ENCODE measurements around the gene SPDYE1. TPM values are rescaled to one million over a fixed set of nuclear protein-coding genes. Genes with fewer than 3 reads are reported as not detected.
"Not testable (repeated sequence)": the region's sequence is repeated elsewhere in the genome, so short reads cannot be mapped to it uniquely, and the experiment has no call there.

The SPDYE1 gene
- total RNA-seq, 1 experiment from 2014 or later: not detected

DNA sequence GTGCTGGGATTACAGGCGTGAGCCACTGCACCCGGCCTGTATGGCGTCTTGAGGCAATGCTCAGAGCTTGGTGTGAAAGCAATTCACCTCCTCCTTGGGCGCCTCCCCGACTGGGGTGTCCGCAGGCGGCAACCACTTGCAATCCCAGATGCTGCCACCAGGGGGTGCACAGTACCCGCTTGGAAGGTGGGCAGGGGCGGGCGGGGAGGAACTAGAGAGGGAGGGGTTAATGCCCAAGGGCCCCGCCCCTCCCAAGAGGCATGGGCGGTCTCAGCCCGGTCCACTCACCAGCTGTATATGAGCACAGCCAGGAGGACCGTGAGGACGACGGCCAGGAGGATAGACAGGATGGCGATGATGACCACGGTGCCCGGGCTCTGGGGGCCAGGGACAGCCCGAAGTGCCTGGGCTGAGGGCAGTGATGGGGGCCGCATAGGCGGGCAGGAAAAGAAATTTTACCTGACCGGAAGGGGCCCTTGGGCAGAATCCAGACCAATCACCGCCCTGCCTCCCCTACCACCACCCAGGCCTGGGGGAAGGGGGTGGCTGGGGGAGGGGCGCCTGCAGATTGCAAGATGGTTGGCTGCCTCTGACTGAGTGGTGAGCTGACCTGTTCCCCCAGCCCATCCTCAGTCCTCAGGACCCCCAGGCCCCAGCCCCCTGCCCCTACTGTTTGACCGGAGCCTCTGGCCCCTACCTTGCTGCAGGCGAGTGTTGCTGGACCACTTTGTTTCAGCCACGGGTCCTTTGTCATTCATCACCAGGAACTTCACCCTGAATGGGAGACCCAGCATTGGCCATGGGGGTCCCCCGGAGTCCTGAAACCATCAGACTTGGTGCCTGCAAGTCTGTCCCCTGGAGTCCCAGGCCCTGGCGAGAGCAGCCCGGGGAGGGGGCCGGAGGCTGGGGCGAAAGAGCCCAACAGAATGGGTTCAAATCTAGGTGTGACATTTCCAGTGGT lies 11.5 kb upstream of the SPDYE1 start:
- in situ Hi-C loops (cut with HindIII; ENCODE audit: low pct_unique_long_range_greater_than_20kb, low sequenced_read_pairs): not testable (repeated sequence)
- peak; percentile 79 for DNase-seq (ENCODE audit: low read depth, low spot score)

DNA sequence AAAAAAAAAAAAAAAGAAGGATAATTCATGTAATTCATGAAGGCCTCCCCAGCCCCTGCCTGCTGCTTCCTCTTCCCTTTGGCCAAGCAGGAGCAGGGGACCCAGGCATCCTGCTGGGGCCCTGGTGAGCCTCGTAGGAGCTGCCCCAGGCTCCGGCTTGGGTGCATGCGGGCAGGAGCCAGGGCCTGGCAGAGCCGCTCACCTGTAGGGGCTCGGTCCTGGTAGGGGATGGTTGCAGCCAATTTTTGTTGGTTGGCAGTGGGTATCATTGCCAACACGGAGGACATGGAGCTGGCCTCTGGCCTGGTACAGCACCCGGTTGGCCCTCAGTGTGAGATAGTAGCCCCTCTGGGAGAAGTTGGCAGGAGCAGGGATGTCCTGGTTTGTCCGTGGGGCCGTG lies 10.2 kb upstream of the SPDYE1 start:
- in situ Hi-C loops (cut with HindIII; ENCODE audit: low pct_unique_long_range_greater_than_20kb, low sequenced_read_pairs): not testable (repeated sequence)

DNA sequence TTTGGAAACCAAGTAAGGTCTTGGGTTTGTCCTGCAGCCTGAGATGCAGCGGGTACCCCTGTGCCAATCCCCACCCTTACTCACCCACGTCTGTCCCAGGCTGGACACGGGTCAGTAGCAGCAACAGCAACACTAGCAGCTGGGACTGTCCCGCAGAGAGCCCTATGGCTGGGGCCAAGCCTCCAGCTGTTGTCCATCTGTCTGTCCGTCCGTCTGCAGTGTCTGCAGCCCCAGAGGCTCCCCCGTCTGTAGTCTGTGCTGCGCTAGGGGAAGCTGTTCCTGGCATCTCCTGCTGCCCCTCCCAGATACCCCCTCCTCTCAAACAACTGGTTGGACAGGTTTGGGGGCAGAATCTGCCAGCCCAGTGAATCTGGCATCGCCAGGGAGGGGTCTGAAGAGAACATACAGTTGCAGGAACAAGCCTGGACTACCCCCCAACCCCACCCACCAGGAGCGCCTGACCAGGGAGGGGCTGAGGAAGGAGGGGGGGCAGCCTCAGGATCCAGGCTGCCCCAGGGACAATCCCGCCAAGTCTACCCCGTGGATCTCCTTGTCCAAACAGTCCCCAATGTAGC lies 7.6 kb upstream of the SPDYE1 start:
- DNase-seq (ENCODE audit: low read depth, low spot score); in situ Hi-C loops (cut with HindIII; ENCODE audit: low pct_unique_long_range_greater_than_20kb, low sequenced_read_pairs): not testable (repeated sequence)

More for the DNA sequence above, 10.2 kb upstream of the SPDYE1 start:
- DNase-seq (ENCODE audit: low read depth, low spot score): not testable (repeated sequence)

DNA sequence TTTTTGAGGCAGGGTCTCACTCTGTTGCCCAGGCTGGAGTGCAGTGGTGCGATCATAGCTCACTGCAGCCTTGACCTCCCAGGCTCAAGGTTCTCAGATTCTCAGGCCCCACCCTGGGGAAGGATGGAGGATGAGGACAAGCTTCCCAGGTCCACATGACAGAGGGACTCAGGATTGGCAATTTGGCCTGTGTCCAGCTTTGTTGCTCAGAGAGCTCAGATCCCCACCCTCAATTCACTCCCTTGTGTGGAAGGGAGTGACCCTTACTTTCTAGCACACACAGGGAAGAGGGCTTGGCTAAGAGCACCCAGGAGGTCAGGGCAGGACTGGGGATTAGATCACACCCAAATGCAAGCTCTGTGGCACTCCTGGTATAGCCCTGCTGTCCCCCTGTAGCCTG lies 6.9 kb upstream of the SPDYE1 start:
- DNase-seq (ENCODE audit: low read depth, low spot score); in situ Hi-C loops (cut with HindIII; ENCODE audit: low pct_unique_long_range_greater_than_20kb, low sequenced_read_pairs): not testable (repeated sequence)

DNA sequence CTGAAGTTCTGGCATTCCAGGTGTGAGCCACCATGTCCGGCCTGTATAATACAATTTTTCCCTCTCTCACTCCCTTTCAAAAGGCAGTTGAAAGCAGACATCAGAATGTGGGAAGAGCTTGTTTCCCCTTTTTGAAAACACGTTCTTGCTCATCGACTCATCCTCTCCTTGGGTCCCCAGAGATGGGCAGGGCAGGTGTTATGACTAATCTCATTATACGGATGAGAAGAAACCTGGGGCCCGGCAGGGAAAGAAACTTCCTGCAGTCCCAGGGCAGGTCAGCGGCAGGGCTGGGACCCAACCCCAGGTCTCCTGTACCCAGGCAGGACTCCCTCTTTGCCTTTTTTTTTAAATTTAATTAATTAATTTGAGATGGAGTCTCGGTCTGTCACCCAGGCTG lies 4.8 kb upstream of the SPDYE1 start:
- in situ Hi-C loops (cut with HindIII; ENCODE audit: low pct_unique_long_range_greater_than_20kb, low sequenced_read_pairs); DNase-seq (ENCODE audit: low read depth, low spot score): not testable (repeated sequence)

DNA sequence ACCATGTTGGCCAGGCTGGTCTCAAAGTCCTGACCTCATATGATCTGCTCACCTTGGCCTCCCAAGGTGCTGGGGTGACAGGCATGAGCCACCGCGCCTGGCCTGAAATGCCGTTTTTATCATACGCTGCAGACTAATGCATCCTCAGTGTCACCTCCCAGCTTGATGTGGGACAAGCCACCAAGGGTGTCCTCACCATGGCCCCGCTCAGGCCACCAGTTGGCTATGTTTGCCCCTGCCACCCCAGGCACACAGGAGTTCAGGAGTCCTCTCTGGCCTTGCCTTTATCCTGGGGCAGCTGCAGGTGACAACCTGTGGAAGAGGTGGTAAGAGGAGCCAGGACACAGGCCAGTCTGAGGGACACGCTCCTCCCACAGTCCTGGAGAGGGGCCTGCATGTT lies 3.0 kb upstream of the SPDYE1 start:
- in situ Hi-C loops (cut with HindIII; ENCODE audit: low pct_unique_long_range_greater_than_20kb, low sequenced_read_pairs): not testable (repeated sequence)

DNA sequence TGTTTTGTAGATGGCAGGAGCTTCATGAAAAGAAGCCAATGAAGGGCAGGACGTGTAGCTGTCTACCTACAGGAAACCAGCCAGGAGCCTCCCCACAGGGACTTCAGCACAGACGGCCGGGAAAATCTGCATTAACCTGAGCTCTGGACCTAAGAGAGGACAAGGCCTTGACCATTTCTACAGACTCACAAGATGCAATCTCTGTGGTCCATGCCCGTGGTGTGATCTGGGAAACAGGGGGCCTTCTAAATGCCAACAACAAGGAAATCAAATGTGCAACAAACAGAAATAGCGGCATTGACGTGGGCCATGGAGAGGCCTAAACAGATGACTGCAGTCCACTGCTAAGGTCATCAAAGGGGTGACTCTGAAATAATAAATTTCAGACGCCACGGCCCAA lies 14.4 kb downstream of the SPDYE1 start:
- in situ Hi-C loops (cut with HindIII; ENCODE audit: low pct_unique_long_range_greater_than_20kb, low sequenced_read_pairs); DNase-seq (ENCODE audit: low read depth, low spot score): not testable (repeated sequence)

More for the DNA sequence above, 3.0 kb upstream of the SPDYE1 start:
- DNase-seq (ENCODE audit: low read depth, low spot score): not testable (repeated sequence)

DNA sequence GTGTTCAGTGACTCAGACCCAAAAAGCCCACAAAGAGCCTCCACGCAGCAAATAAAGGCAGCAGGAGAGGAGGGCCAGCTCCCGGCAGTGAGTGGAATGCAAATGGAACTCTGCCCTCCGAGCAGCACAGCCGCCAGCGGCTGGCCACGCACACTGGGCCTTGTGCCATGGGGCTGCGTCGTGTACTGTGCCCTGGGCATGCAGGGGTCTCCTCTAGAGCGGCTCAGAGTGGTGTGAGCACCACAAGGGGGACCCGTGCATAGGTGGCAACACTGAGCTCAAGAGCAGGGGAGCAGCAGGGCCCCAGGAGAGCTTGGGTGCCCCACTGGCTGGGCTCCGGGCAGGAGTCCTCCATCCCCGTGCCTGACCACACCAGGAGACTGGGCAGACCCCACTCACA lies 17.4 kb downstream of the SPDYE1 start:
- in situ Hi-C loops (cut with HindIII; ENCODE audit: low pct_unique_long_range_greater_than_20kb, low sequenced_read_pairs): not testable (repeated sequence)

DNA sequence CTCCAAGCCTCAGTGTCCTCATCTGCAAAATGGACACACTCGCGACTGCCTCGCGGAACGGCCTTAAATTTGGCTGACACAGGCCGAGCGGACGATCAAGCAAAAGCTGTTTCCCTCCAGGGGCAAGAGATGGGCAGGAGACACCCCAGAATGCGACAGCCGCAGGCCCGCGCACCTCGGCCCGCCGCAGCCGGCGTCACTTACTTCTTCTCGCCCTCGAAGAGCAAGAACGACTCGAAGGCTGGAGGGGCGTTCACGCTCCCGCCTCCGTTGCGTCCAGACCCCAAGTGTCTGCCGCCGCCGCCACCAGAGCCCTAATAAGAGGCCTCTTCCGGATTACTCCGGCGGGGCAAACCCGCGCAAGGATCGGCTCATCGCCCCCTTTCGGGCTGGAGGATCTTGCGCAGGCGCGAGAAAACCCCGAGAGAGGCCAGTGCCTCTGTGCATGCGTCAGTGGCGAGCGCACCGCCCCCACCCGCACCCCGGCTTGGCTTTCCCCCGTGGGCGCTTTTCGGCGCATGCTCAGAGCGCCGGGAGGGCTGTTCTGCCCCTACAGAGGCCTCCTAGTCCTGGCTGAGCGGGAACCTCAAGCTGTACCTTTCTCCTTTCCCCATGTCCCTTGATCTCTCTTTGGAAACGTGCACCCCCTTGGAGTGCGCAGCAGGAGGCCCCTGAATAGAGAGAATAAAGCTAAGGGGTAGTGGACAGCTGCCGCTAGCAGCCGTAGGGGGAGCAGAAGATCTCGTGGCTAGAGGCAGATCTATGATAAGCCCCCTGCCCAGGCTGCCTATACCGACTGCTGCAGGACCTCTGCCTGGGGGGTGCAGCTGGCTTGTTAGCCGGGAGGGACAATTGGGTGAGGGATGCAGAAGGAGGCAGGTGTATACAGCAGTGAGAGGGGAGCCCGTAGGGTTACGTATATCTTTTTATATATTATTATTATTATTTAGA lies 21.4 kb downstream of the SPDYE1 start:
- in situ Hi-C loops (cut with HindIII; ENCODE audit: low pct_unique_long_range_greater_than_20kb, low sequenced_read_pairs): not testable (repeated sequence)
- DNase-seq (ENCODE audit: low read depth, low spot score): peak; percentile 97

More for the DNA sequence above, 17.4 kb downstream of the SPDYE1 start:
- not testable (repeated sequence) for DNase-seq (ENCODE audit: low read depth, low spot score)

DNA sequence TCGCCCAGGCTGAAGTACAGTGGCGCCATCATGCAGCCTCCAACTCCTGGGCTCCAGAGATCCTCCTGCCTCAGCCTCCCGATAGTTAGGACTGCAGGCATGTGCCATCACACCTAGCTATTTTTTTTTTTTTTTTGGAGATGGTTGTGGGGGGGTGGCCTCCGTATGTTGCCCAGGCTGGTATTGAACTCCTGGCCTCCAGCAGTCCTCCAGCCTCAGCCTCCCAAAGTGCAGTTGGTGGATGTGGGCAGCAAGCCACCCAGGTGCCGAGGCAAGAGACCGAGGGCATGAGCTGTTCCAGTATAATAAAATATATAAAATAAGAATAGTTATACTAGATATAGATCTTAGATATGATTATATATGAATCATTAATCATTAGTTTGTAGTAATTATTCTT lies 22.1 kb downstream of the SPDYE1 start:
- in situ Hi-C loops (cut with HindIII; ENCODE audit: low pct_unique_long_range_greater_than_20kb, low sequenced_read_pairs); DNase-seq (ENCODE audit: low read depth, low spot score): not testable (repeated sequence)

DNA sequence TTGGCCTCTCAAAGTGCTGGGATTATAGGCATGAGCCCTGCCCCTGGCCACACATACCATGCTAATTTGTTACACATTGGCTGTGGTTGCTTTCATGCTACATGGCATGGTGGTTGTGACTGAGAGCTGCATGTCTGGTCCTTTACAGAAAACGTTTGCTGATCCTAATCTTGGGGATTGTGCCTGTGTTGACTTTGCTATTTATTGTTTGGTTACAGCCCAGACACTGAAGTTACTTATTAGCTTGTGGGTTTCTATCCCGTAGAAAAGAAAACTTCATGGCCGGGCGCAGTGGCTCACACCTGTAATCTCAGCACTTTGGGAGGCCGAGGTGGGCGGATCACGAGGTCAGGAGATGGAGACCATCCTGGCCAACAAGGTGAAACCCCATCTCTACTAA lies 24.4 kb downstream of the SPDYE1 start:
- in situ Hi-C loops (cut with HindIII; ENCODE audit: low pct_unique_long_range_greater_than_20kb, low sequenced_read_pairs); DNase-seq (ENCODE audit: low read depth, low spot score): not testable (repeated sequence)

DNA sequence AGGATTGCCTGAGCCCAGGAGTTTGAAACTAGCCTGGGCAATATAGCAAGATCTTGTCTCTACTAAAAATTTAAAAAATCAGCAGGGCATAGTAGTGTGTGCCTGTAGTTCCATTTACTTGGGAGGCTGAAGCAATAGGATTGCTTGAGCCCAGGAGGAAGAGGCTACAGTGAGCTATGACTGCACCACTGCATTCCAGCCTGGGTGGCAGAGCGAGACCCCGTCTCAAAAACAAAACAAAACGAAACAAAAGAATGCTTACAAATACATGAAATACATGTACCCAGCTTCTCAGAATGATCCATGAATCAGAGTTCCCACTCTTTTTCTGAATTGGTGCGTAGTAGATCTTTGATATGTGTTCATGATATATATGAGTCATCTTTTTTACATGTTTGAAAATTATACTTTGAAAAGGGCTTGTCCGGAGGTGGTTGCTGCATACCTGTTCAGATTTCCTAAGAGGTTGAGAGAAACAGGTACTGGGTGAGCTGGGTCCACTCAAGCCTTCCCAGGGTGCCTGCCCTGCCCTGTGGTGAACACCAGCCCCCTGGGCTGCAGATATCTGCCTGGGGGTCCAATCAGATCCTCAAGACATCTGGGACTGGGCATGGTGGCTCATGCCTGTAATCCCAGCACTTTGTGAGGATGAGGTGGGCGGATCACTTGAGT lies 25.2 kb downstream of the SPDYE1 start:
- DNase-seq (ENCODE audit: low read depth, low spot score); in situ Hi-C loops (cut with HindIII; ENCODE audit: low pct_unique_long_range_greater_than_20kb, low sequenced_read_pairs): not testable (repeated sequence)

DNA sequence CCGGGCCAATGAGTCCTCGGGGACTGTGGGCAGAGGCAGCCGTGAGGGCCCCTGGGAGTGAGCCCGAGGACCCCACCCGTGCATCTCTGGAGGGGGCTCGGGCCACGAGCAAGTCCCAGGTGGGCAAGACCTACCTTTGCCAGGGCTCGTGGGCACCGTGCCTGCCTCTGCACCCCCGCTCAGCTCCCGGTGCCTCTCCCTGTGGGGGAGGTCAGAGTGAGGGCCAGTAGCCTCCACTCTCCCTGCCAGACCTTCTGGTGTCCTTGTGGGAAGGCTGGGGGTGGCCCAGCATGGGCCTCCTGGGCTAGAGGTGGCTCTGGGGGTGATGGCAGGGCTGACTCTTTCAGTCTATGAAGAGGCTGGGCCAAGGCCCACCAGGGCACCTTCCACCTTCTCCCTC lies 31.7 kb downstream of the SPDYE1 start:
- DNase-seq (ENCODE audit: low read depth, low spot score); in situ Hi-C loops (cut with HindIII; ENCODE audit: low pct_unique_long_range_greater_than_20kb, low sequenced_read_pairs): not testable (repeated sequence)

DNA sequence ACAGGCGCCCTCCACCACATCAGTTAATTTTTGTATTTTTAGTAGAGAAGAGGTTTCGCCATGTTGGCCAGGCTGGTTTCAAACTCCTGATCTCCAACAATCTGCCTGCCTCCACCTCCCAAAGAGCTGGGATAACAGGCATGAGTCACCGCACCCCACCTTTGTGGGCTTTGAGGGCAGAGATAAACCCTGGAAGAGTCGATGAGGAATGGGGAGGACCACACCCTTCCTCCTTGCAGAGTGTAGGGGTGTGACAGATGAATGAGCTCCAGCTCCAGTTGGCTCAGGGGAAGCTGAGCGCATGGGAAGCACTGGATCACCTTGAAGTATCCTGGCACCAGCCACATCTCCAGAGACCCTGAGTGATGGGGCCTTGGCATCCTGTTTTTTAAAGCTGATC lies 32.3 kb downstream of the SPDYE1 start:
- in situ Hi-C loops (cut with HindIII; ENCODE audit: low pct_unique_long_range_greater_than_20kb, low sequenced_read_pairs); DNase-seq (ENCODE audit: low read depth, low spot score): not testable (repeated sequence)

DNA sequence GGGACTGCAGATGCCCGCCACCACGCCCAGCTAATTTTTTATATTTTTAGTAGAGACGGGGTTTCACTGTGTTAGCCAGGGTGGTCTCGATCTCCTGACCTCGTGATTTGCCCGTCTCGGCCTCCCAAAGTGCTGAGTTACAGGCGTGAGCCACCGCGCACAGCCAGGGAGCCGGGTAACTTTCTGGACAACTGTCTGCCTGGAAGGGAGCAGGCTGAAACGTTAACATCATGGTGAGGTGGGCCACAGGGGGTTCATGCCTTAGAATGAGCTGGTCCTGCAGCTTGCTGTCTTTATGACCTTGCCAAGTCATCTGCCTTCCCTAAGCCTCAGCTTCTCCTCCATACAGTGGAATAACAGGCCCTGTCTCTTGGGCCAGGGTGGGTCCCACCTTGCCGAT lies 33.6 kb downstream of the SPDYE1 start:
- in situ Hi-C loops (cut with HindIII; ENCODE audit: low pct_unique_long_range_greater_than_20kb, low sequenced_read_pairs): not testable (repeated sequence)

DNA sequence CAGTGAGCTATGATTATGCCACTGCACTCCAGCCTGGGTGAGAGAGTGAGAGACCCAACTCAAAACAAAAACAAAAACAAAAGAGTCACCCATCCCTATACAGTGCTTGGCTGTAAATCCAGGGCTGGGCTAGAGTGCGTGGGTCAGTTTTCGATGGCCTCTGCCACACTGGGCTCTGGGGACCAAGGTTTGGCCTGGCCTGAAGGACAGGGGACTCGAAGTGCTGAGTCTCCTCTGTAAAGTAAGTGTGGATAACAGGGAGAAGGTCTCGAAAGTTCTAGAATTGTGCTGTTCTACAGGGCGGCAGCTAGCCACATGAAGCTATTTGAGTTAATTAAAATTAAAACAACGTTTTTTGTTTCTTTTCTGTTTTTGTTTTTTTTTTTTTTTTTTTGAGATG lies 34.3 kb downstream of the SPDYE1 start:
- DNase-seq (ENCODE audit: low read depth, low spot score); in situ Hi-C loops (cut with HindIII; ENCODE audit: low pct_unique_long_range_greater_than_20kb, low sequenced_read_pairs): not testable (repeated sequence)

More for the DNA sequence above, 33.6 kb downstream of the SPDYE1 start:
- not testable (repeated sequence) for DNase-seq (ENCODE audit: low read depth, low spot score)

Measured in SK-MEL-5 (cell line).